GM18526 (cell line): ENCODE results near the gene DYNC1I1.

Experiments
- POLR2A ChIP-seq: IDR thresholded peaks from 3 replicates; pipeline ENCODE4 v1.6.1; 2011; ENCODE audit not compliant: insufficient read length; ENCODE audit errors: extremely low read depth

DYNC1I1 gene

GRCh38 chr7:95772298-95772770 is at the start of gene DYNC1I1:
Gene DYNC1I1 (plus strand): TSS chr7:95772554. CDS start chr7:95804730, 32,176 bp downstream.
- TF ChIP-seq POLR2A, result no peak

- TF ChIP-seq POLR2A, result no peak
Measured at GRCh38 chr7:95723583-95724180, 48.7 kb upstream of the DYNC1I1 start.

DNA sequence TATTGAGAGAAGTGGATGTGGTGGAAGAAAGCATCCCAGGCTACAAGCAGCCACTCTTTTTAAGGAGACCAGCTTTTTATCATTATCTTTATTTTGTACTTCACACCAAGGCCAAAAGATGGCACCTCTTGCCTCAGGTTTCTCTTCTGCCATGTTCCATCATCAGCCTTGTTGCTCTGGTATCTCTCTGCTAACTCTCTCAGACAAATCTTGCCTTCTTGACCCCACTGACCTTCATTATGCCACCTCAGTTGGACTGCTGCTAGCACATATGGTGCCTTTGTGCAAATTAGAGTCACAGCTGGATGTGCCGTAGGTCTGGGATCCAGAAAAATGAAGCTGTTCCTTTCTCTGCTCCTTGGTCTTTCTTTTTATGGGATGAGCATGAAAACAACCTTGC is 47.1 kb upstream of the DYNC1I1 start:
- TF ChIP-seq POLR2A, result no peak

DNA sequence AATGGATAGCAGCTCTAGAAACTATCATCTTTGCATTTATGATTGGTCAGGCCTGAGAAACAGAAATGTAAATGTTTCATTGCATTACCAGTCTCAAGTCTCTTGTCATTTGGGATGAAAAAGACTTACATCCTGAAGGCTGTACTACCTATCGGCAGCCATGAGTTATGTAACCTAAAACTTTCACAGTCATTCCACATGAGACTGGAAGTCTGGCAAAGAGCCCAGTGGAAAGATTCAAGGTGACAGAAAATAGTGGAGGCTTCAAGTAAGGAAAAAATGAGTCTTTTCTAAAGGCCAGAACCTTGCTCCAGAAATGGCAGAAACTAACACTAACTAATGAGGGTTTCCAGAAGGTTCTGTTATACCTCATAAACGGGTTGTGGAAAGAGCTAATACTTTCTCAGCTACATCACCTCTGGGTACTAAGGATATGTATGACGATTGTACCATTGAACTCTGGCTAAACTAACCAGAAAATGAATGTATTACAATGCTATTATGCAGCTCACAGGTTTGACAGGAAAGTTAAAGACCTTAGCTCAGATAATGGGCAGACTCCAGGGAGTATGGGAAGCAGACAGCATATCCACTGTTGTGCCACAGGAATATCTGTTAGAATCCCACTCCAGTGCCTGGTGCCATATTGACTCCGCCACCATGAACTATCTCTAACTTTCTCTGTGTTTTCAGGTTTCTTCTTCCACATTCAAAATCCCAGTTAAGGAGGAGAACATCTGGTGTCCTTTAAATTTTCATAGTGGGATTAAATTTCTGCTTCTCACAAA is 41.7 kb upstream of the DYNC1I1 start:
- TF ChIP-seq POLR2A, result no peak

DNA sequence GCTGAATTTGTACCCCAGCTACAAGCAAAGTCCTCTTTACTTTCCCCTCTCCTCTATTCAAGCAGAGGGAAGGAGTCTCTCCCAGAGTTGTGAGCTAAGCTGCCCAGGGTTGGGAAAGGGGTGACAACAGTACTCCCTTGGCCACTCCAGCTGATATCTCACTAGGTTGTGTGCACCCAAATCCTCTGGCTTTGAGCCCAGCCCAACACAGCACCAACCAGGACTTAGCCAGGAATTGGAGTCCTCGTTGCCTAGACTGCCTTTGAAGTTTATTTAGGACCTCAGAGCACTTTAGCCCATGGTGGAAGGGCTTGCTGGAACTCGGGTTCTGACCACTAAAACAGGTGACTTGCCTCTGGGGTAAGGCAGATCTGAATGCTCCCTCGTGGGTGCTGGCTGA is 35.7 kb upstream of the DYNC1I1 start:
- TF ChIP-seq POLR2A, result no peak

- no peak for TF ChIP-seq POLR2A
Measured at GRCh38 chr7:95737828-95738505, 34.4 kb upstream of the DYNC1I1 start.

DNA sequence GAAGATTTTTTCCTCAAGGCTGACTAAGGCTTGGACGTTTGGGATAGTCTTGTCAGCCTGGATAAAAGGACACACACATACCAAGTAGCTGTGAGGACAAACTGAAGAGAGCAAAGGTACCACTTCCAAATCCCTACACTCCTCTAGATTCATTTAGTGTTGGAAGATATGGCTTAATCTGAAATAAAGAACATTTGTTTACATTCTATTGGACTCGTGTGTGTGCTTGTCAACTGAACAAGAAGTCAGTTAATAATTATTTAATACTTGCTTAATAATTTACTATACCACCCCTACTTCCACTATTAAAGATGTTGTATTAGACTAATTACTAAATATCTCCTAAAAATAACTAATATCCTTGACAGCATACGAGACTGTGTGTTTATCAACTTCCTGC is 23.3 kb upstream of the DYNC1I1 start:
- TF ChIP-seq POLR2A, result no peak

DNA sequence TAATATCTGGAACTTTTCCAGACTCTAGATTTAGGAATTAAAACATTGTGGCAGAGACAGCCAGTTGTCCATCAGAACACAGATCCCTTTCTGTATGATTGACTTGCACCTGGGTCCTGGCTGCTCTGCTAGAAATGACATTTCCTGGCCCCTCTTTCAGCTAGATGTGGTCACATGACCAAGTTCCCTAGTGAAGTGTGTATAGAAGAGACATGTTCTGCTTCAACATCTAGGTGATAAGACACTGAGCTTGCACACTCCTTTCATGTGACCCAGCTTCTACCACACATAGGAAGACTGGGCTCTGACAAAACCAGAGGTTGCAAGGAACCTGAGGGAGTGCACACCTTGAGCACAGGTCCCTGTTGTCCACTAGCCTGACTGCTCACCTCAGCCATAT is 22.8 kb upstream of the DYNC1I1 start:
- TF ChIP-seq POLR2A, result no peak

- TF ChIP-seq POLR2A, result no peak
Measured at GRCh38 chr7:95753440-95753839, 18.9 kb upstream of the DYNC1I1 start.

DNA sequence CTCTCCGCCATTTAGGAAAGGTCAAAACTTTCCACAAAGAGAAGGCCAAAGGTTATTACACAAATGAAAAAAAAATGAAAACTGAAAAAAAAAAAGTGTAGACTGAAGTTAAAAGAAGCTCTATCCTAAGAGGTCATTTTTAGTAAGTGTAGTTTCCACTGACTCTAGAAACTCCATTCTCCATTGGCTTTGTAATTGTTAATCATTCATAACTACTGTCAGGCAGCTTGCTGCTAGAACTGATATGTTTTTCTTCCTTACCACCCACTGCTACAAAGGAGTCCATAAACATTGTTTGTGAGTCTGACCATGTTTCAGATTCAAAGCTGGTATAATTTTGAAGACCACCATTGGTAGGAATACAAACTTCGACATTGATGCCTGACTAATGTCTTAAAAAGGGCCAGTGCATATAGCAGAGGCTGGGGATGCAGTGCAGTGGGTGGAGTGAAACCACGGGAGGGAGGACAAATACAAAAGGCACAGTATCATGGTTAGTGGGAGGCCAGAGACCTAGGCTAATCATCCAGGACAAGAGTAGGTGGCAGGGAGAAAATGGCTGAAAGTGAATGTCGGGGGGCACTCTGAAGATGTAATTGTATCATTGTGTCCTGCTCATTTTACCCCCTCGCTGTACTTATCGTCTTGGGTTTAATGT is 16.9 kb upstream of the DYNC1I1 start:
- no peak for TF ChIP-seq POLR2A

- TF ChIP-seq POLR2A, result no peak
Measured at GRCh38 chr7:95758187-95758586, 14.2 kb upstream of the DYNC1I1 start.

GRCh38 chr7:95766086-95766485 is 6.3 kb upstream of the DYNC1I1 start:
- TF ChIP-seq POLR2A, result no peak

DNA sequence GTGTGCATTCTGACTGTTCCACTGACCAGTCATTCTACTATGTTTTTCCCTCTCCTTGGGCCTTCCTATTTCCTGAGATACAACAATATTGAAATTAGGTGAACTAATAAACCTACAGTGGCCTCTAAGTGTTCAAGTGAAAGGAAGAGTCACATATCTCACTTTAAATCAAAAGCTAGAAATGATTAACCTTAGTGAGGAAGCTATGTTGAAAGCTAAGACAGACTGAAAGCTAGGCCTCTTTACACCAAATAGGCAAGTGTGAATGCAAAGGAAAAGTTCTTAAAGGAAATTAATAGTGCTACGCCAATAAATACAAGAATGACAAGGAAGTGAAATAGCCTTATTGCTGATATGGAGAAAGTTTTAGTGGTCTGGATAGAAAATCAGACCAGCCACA is 5.7 kb upstream of the DYNC1I1 start:
- TF ChIP-seq POLR2A, result no peak

- no peak for TF ChIP-seq POLR2A
Measured at GRCh38 chr7:95772771-95773581, 622 bp downstream of the DYNC1I1 start.

GRCh38 chr7:95776561-95777185 is 4.3 kb downstream of the DYNC1I1 start:
- no peak for TF ChIP-seq POLR2A

DNA sequence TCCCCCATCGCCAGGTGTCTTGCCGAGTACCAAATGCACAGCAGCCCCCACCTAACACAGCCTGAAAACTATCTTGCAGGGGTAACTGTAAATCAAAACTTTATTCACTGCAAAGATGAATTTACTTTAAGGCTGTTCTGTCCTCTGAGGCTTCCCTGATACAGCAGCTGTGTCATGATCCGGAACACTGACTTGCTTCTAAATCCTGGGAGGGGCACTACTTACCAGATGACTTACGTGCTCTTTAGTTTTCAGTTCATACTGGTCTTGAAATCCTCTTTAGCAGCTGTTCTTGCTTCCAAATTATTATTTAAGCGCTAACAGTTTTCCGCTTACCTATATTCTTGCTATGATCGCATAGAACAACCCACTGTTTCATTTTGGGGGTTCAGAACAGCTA is 4.9 kb downstream of the DYNC1I1 start:
- no peak for TF ChIP-seq POLR2A
